IgD-negative memory B cell (primary cell): ENCODE measurements around the gene FTH1. TPM values are rescaled to one million over a fixed set of nuclear protein-coding genes. Genes with fewer than 3 reads are reported as not detected.

Experiments used
- H3K27ac Mint-ChIP-seq, 3 donors: one replicate each; pipeline ENCODE4 v1.8.0; 2020 to 2022; ENCODE audit warnings: mild to moderate bottlenecking in 3 of 3, mixed read lengths in 3 of 3, moderate library complexity in 1 of 3
- H3K27me3 Mint-ChIP-seq: one replicate; pipeline ENCODE4 v1.8.0; 2021; ENCODE audit warnings: mixed read lengths
- H3K36me3 Mint-ChIP-seq: one replicate; pipeline ENCODE4 v1.8.0; 2020; ENCODE audit warnings: mild to moderate bottlenecking, mixed read lengths
- H3K4me1 Mint-ChIP-seq, 3 donors: one replicate each; pipeline ENCODE4 v1.8.0; 2020 to 2022; ENCODE audit warnings: mixed read lengths in 3 of 3, mild to moderate bottlenecking in 1 of 3
- H3K4me3 Mint-ChIP-seq, 4 donors: one replicate each; pipeline ENCODE4 v1.8.0; 2020 to 2022; ENCODE audit warnings: mild to moderate bottlenecking in 4 of 4, mixed read lengths in 4 of 4, moderate library complexity in 3 of 4
- H3K9me3 Mint-ChIP-seq, 3 donors: one replicate each; pipeline ENCODE4 v1.8.0; 2020 to 2021; ENCODE audit warnings: mixed read lengths in 3 of 3, mild to moderate bottlenecking in 1 of 3
- polyA plus RNA-seq: library from polyadenylated mRNA; unstranded; fragments of 300-500 nt; fragmentation: Illumina TruSeq; gene quantifications from one replicate; pipeline ENCODE4 v1.2.3, GENCODE V29; 2021

FTH1 gene
- polyA plus RNA-seq, 1 donor from 2014 or later = 4,223 TPM

- Mint-ChIP-seq H3K27ac (no peak overlapping the region), H3K36me3 (peaks cover 8% of the 10 kb centered on the region), H3K9me3 (peaks cover 2 to 8% (median 5%) of the 10 kb centered on the region in 3 donors), H3K27me3 (no peaks in the 10 kb centered on the region), H3K4me1 (peaks cover 0 to 1% (median under 1%) of the 10 kb centered on the region in 3 donors), H3K4me3 (no peak overlapping the region)
These were observed 31.9 kb upstream of the FTH1 start for GRCh38 chr11:61999141-61999975.

DNA sequence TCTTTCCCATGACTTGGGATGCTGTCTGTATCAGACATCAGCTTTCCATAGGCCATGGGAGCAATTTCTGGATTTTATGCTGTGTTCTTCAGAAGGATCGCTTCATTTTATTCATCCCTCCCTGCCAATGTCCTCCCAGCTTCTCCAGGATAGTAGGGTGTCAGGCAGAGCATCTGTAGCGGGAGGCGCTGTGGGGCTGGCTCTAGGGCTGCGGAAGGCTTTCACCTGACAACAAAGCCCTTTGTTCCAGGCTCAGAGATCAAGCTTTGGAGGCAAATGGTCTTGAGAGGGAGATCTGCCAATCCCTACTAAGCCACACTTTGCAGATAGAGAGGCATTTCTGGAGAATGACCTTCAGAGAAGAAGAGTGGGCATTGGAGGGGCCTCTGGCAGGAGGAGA, 29.5 kb upstream of the FTH1 start:
- Mint-ChIP-seq H3K27me3 (no peaks in the 10 kb centered on the region), H3K9me3 (peaks cover 2 to 11% (median 5%) of the 10 kb centered on the region in 3 donors), H3K27ac (no peak overlapping the region), H3K4me3 (no peak overlapping the region), H3K36me3 (peaks cover 6% of the 10 kb centered on the region), H3K4me1 (peaks cover 0 to 1% (median 1%) of the 10 kb centered on the region in 3 donors)

DNA sequence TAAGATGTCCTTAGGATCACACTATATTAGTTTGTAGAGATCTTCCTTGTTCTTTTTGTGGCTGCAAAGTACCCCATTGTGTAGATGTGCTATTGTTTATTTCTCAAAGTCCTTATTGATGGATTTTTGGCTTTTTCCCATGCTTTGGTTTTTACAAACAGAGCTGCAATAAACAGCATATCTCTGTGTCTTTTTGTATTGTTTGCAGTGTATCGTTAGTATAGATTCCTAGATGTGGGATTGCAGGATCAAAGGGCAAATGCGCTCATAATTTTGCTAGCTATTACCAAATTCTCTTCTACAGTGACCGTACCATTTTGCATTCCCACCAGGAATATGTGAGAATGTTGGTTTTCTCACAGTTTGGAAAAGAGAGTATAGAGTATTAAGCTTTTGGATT, 27.5 kb upstream of the FTH1 start:
- H3K4me1 Mint-ChIP-seq = peaks cover 7 to 9% (median 7%) of the 10 kb centered on the region in 3 donors
- no peak overlapping the region for H3K27ac Mint-ChIP-seq
- no peaks in the 10 kb centered on the region for H3K27me3 Mint-ChIP-seq
- no peak overlapping the region for H3K4me3 Mint-ChIP-seq
- H3K36me3 Mint-ChIP-seq = peaks cover 8% of the 10 kb centered on the region
- peaks cover 0 to 11% (median 5%) of the 10 kb centered on the region in 3 donors for H3K9me3 Mint-ChIP-seq

DNA sequence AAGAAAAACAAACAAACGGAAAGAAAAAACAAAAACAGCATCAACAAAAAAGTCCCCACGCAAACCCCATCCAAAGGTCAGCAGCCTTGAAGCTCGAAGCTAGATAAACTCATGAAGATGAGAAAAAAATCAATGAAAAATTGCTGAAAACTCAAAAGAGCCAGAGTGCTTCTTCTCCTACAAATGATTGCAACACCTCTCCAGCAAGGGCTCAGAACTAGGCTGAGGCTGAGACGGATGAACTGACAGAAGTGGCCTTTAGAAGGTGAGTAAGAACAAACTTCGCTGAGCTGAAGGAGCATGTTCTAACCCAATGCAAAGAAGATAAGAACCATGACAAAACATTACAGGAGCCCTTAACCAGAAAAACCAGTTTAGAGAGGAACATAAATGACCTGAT, 18.4 kb upstream of the FTH1 start:
- Mint-ChIP-seq H3K27me3 (peaks cover 6% of the 10 kb centered on the region), H3K4me1 (peaks cover 13 to 19% (median 17%) of the 10 kb centered on the region in 3 donors), H3K27ac (peak overlapping the region in 1 of 3 donors; percentile 35), H3K36me3 (peaks cover 17% of the 10 kb centered on the region), H3K4me3 (peak overlapping the region in 2 of 4 donors; percentile 9 to 10), H3K9me3 (peaks cover 8 to 12% (median 8%) of the 10 kb centered on the region in 3 donors)

GRCh38 chr11:61983419-61983818, 16.0 kb upstream of the FTH1 start:
- Mint-ChIP-seq H3K9me3 (peaks cover 5 to 8% (median 8%) of the 10 kb centered on the region in 3 donors), H3K4me3 (no peak overlapping the region), H3K36me3 (peaks cover 15% of the 10 kb centered on the region), H3K4me1 (peaks cover 7 to 12% (median 9%) of the 10 kb centered on the region in 3 donors), H3K27me3 (peaks cover 4% of the 10 kb centered on the region), H3K27ac (no peak overlapping the region)

DNA sequence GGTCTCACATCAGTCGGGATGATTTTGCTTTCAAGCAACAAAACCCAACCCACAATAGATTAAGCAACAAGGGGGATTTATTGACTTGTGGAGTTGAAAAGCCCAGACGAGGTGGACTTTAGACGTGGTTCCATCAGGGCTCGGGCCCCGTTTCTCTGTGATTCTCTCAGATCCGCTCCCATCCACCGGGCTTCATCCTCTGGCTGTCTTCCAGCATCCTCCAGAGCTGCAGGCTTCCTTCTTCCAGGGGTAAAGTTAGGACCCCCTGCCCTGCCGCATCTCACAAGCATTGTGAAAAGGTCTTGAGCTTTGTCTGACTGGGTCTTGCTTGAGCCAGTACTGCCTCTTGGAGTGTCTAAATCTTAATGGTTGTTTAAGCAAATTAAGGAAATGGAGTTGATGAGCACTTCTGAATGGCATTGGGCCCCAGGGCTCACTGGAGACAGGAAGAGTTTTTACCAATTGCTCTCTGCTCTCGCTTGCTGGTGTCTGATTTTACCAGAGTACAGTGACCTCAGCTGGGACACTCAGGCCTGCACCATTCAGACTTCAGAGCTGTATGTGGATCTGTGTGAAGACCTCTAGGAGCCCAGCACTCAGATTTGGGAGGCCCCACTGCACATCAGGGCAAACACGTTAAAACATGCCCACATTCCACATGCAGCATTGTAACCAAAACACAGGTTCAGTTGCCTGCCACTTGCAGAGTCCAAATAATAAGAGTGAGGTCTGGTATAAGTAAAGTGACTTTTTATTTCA, 13.5 kb upstream of the FTH1 start:
- Mint-ChIP-seq H3K27me3 (no peaks in the 10 kb centered on the region), H3K9me3 (peaks cover 0 to under 1% (median 0%) of the 10 kb centered on the region in 3 donors), H3K27ac (no peak overlapping the region), H3K4me1 (peaks cover 7 to 13% (median 7%) of the 10 kb centered on the region in 3 donors), H3K36me3 (peaks cover 10% of the 10 kb centered on the region), H3K4me3 (no peak overlapping the region)

- no peaks in the 10 kb centered on the region for H3K27me3 Mint-ChIP-seq
- H3K4me1 Mint-ChIP-seq = peaks cover 7 to 9% (median 7%) of the 10 kb centered on the region in 3 donors
- H3K4me3 Mint-ChIP-seq = no peak overlapping the region
- H3K36me3 Mint-ChIP-seq = peaks cover 8% of the 10 kb centered on the region
- no peaks in the 10 kb centered on the region for H3K9me3 Mint-ChIP-seq
- no peak overlapping the region for H3K27ac Mint-ChIP-seq
These were observed 11.5 kb upstream of the FTH1 start for GRCh38 chr11:61978703-61979661.

DNA sequence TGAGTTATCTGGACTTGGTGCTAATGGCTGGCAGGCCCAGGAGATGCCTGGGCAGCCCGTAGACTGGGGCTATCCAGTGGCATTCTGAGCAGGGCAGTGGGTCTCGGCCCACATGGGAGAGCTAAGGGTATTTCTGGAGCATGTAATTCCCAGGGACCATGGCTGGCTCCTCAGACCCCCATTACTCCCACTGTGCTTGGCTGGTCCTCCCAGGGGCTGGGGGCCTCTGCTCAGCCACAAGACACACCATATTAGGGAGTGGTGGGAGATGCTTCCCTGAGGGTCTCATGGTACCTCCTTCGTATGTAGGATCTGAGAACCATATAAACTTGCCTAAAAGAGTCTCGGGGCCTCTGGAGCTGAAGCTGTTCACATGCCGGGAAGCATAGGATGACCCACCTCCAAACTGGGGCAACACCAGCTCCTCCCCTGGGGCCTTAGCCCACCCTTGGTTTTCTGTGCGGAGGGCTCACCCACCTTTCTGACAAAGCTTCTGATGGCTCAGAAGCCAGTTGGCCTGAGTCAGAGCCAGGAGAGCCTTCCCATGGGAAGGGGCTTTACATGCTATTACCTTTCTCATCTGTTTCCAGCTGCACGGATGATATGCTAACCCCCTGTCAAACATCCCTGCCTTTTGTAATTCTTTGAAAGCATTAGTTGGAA, 9.5 kb upstream of the FTH1 start:
- Mint-ChIP-seq H3K4me1 (peaks cover 10 to 12% (median 10%) of the 10 kb centered on the region in 3 donors), H3K36me3 (peaks cover 6% of the 10 kb centered on the region), H3K27ac (no peak overlapping the region), H3K4me3 (no peak overlapping the region), H3K27me3 (no peaks in the 10 kb centered on the region), H3K9me3 (no peaks in the 10 kb centered on the region)

GRCh38 chr11:61976420-61976800, 9.0 kb upstream of the FTH1 start:
- Mint-ChIP-seq H3K36me3 (peaks cover 6% of the 10 kb centered on the region), H3K4me1 (peaks cover 12 to 15% (median 15%) of the 10 kb centered on the region in 3 donors), H3K27ac (peak overlapping the region in 1 of 3 donors; percentile 2), H3K27me3 (peaks cover under 1% of the 10 kb centered on the region), H3K4me3 (no peak overlapping the region), H3K9me3 (no peaks in the 10 kb centered on the region)

DNA sequence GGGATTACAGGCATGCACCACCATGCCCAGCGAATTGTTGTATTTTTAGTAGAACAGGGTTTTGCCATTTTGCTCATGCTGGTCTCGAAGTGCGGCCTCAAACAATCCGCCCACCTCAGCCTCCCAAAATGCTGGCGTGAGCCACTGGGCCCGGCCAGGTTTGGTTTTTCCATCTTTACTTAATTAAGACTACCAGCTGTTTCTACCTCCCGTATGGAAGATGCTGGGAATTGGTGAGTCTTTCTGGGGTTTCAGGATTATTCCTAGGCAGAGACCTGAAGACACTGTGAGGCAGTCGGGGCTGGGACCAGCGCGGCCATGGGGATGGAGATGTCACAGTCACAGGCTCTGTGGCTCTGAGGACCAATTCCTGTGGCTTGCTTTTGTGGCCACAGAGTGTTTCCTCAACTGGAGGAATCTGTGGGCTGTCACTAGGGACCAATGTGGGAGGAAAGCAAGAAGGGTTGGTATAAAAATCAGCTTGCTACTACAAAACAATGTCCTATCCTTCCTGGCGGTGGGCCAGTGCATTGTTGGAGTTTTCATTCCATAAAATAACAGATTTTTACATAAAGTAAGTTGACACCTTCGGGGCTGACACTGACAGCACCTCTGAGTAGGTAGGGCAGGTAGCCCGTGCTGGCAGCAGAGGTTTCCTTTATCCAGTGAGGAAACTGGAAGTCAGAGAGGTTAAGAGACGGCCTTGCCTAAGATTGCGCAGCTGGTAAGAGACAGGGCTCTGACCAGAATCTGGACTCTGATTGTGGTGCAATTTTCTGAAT, 8.4 kb upstream of the FTH1 start:
- peaks cover 6% of the 10 kb centered on the region for H3K36me3 Mint-ChIP-seq
- H3K4me1 Mint-ChIP-seq = peaks cover 18 to 21% (median 19%) of the 10 kb centered on the region in 3 donors
- H3K27me3 Mint-ChIP-seq = peaks cover 1% of the 10 kb centered on the region
- H3K4me3 Mint-ChIP-seq = peak overlapping the region in 1 of 4 donors; percentile 17
- H3K27ac Mint-ChIP-seq = peak overlapping the region in 1 of 3 donors; percentile 2
- H3K9me3 Mint-ChIP-seq = no peaks in the 10 kb centered on the region

DNA sequence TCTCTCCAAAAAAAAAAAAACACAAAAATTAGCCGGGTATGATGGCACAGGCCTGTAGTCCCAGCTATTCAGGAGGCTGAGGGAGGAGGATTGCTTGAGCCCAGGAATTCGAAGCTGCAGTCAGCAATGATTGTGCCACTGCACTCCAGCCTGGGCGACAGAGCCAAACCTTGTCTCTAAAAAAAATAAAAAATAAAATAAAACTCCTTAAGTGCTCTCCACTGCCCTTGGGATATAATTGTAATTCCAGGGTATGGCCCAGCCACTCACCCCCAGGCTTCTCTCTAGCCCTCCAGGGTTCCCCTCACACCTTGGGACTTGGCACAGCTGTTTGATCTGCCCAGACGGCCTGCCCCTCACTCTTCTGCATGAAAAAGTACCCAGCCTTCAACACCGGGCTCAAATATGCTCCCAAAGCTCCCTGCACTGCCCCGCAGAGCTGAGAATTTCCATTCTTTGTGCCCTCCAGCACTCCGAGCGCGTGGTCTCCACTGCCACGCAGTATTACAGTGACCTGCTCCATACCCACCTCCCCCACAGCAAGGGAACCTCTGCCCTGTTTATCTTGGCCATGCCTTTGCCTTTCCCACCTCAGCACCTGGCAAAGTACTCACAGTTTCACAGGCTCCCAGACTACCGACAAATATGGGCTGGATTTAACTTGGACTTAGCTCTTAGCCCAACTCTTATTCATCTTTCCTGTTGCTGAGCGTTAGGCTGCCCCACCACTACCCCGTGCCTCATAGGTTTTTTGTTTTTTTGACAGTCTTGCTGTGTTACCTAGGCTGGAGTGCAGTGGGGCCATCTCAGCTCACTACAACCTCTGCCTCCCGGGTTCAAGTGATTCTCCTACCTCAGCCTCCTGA, 7.6 kb upstream of the FTH1 start:
- H3K36me3 Mint-ChIP-seq = peaks cover 6% of the 10 kb centered on the region
- H3K4me3 Mint-ChIP-seq = peak overlapping the region in 1 of 4 donors; percentile 82
- peak overlapping the region in 1 of 3 donors; percentile 84 for H3K27ac Mint-ChIP-seq
- H3K4me1 Mint-ChIP-seq = peaks cover 22 to 23% (median 22%) of the 10 kb centered on the region in 3 donors
- no peaks in the 10 kb centered on the region for H3K9me3 Mint-ChIP-seq
- H3K27me3 Mint-ChIP-seq = peaks cover 1% of the 10 kb centered on the region

GRCh38 chr11:61973476-61974162, 6.2 kb upstream of the FTH1 start:
- peaks cover 1% of the 10 kb centered on the region for H3K27me3 Mint-ChIP-seq
- H3K4me1 Mint-ChIP-seq = peaks cover 21 to 31% (median 30%) of the 10 kb centered on the region in 3 donors
- H3K27ac Mint-ChIP-seq = no peak overlapping the region
- H3K36me3 Mint-ChIP-seq = peaks cover 2% of the 10 kb centered on the region
- no peak overlapping the region for H3K4me3 Mint-ChIP-seq
- H3K9me3 Mint-ChIP-seq = no peaks in the 10 kb centered on the region
